Stimulated activated CD8-positive, alpha-beta memory T cell treated with anti-CD3 and anti-CD28 coated beads, Interleukin-15, amount 100 ng/mL, for 1 hour (primary cell): ENCODE measurements around the gene MDGA2.
"Not testable (repeated sequence)": the region's sequence is repeated elsewhere in the genome, so short reads cannot be mapped to it uniquely, and the experiment has no call there.

Experiments used
- DNase-seq: peaks from one replicate; pipeline ENCODE4 v3.0.0-alpha.2; 2020; ENCODE audit warnings: low read depth

The MDGA2 gene

GRCh38 chr14:47226877-47227520 is 448.4 kb downstream of the MDGA2 start:
- no peak for DNase-seq

- DNase-seq: no peak
Measured at GRCh38 chr14:47223656-47224055, 451.7 kb downstream of the MDGA2 start.

- no peak for DNase-seq
Measured at GRCh38 chr14:47220096-47220495, 455.3 kb downstream of the MDGA2 start.

- DNase-seq: no peak
Measured at GRCh38 chr14:47211263-47211662, 464.1 kb downstream of the MDGA2 start.

GRCh38 chr14:47210099-47210498 is 465.3 kb downstream of the MDGA2 start:
- no peak for DNase-seq

GRCh38 chr14:47208434-47208833 is 467.0 kb downstream of the MDGA2 start:
- DNase-seq: no peak

- no peak for DNase-seq
Measured at GRCh38 chr14:47207617-47208016, 467.8 kb downstream of the MDGA2 start.

GRCh38 chr14:47200740-47201139 is 474.7 kb downstream of the MDGA2 start:
- no peak for DNase-seq

- no peak for DNase-seq
Measured at GRCh38 chr14:47195582-47195981, 479.8 kb downstream of the MDGA2 start.

GRCh38 chr14:47194055-47194454 is 481.4 kb downstream of the MDGA2 start:
- no peak for DNase-seq

GRCh38 chr14:47192203-47192602 is 483.2 kb downstream of the MDGA2 start:
- not testable (repeated sequence) for DNase-seq

GRCh38 chr14:47191700-47192099 is 483.7 kb downstream of the MDGA2 start:
- no peak for DNase-seq

- no peak for DNase-seq
Measured at GRCh38 chr14:47189911-47190484, 485.4 kb downstream of the MDGA2 start.

- no peak for DNase-seq
Measured at GRCh38 chr14:47186486-47186885, 488.9 kb downstream of the MDGA2 start.

- no peak for DNase-seq
Measured at GRCh38 chr14:47179906-47180305, 495.5 kb downstream of the MDGA2 start.

- DNase-seq: not testable (repeated sequence)
Measured at GRCh38 chr14:47171896-47172295, 503.5 kb downstream of the MDGA2 start.

- DNase-seq: no peak
Measured at GRCh38 chr14:47167402-47167801, 508.0 kb downstream of the MDGA2 start.

- DNase-seq: no peak
Measured at GRCh38 chr14:47155395-47155794, 520.0 kb downstream of the MDGA2 start.

GRCh38 chr14:47154276-47154797 is 521.1 kb downstream of the MDGA2 start:
- no peak for DNase-seq

GRCh38 chr14:47153746-47154145 is 521.7 kb downstream of the MDGA2 start:
- DNase-seq: no peak

GRCh38 chr14:47150267-47150666 is 525.1 kb downstream of the MDGA2 start:
- no peak for DNase-seq

- DNase-seq: no peak
Measured at GRCh38 chr14:47149326-47149725, 526.1 kb downstream of the MDGA2 start.

GRCh38 chr14:47148686-47149085 is 526.7 kb downstream of the MDGA2 start:
- no peak for DNase-seq

- no peak for DNase-seq
Measured at GRCh38 chr14:47120645-47121044, 554.8 kb downstream of the MDGA2 start.
